GM12878 (cell line): ENCODE results near the gene RTCA. TPM values are rescaled to one million over a fixed set of nuclear protein-coding genes. Genes with fewer than 3 reads are reported as not detected.

ENCODE experiments used
- ATAC-seq: fragments of 200-7000 bp; cut with Tn5 transposase; 3 replicates; pipeline ENCODE4 v1.9.1; 2020; ENCODE audit warnings: mild to moderate bottlenecking, moderate library complexity
- BruUV-seq: library from RNA; stranded (reverse); fragments of 400-500 nt; replicated peaks from 2 replicates; lab custom pipeline; 2021; lab: Mats Ljungman, UMichigan
- CTCF ChIA-PET: fragments of 300-600 bp; sonication (Branson Sonifier 250); formaldehyde crosslinking; extraction: SDS; loops from one replicate; lab custom pipeline; 2021; ENCODE audit warnings: inconsistent platforms; lab: Yijun Ruan, JAX
- POLR2A ChIA-PET: fragments of 350-600 bp; formaldehyde crosslinking; extraction: SDS; loops from one replicate; lab custom pipeline; 2021; ENCODE audit warnings: inconsistent platforms; lab: Charles Lee
- RAD21 ChIA-PET: fragments of 300-600 bp; sonication (Branson Sonifier 250); formaldehyde crosslinking; loops from one replicate; lab custom pipeline; 2023; ENCODE audit warnings: antibody characterized with exemption; ENCODE audit not compliant: unreplicated experiment; lab: Charles Lee
- SMC1A ChIA-PET: fragments of 300-600 bp; sonication (Branson Sonifier 250); formaldehyde crosslinking; loops from one replicate; lab custom pipeline; 2023; ENCODE audit not compliant: unreplicated experiment, uncharacterized antibody; lab: Charles Lee
- DNase-seq: peaks from one replicate; pipeline ENCODE4 v3.0.0-alpha.2; 2011; ENCODE audit warnings: low read depth, low spot score
- FAIRE-seq: peaks from 3 replicates; lab custom pipeline; 2011; peaks lifted over from hg19 to GRCh38; lab: Jason Lieb, UNC
- H2AFZ ChIP-seq: 2 replicates; pipeline ENCODE4 v1.6.0; 2011; ENCODE audit warnings: low read depth, low read length, control low read depth; ENCODE audit not compliant: control insufficient read depth
- H3K27ac ChIP-seq: 2 replicates; pipeline ENCODE4 v1.5.1; 2011; ENCODE audit warnings: control low read depth; ENCODE audit not compliant: control insufficient read depth, insufficient read depth
- H3K27me3 ChIP-seq, 2 experiments: replicated peaks in 1 of 2; 2 replicates each; pipeline versions ENCODE4 v1.6.0 to v1.6.1; 2011; ENCODE audit warnings: low read length in 1 of 2; ENCODE audit not compliant: control insufficient read depth in 2 of 2, insufficient read depth in 2 of 2
- H3K36me3 ChIP-seq, 2 experiments: 2 replicates each; pipeline ENCODE4 v1.5.1; 2011; ENCODE audit warnings: low read length in 1 of 2; ENCODE audit not compliant: control insufficient read depth in 2 of 2, insufficient read depth in 2 of 2
- H3K4me1 ChIP-seq: 2 replicates; pipeline ENCODE4 v1.6.1; 2011; ENCODE audit warnings: mild to moderate bottlenecking, low read length, moderate library complexity, mixed read lengths; ENCODE audit not compliant: control insufficient read depth, insufficient read depth
- H3K4me2 ChIP-seq: 2 replicates; pipeline ENCODE4 v1.6.0; 2011; ENCODE audit warnings: control low read depth; ENCODE audit not compliant: control insufficient read depth, insufficient read depth
- H3K4me3 ChIP-seq: fragments of 200-600 bp; sonication (generic); 2 replicates; pipeline ENCODE4 v1.5.1; 2016
- H3K79me2 ChIP-seq: 2 replicates; pipeline ENCODE4 v1.6.0; 2011; ENCODE audit warnings: low read length; ENCODE audit not compliant: control insufficient read depth, insufficient read depth
- H3K9ac ChIP-seq: 2 replicates; pipeline ENCODE4 v1.8.0; 2011; ENCODE audit warnings: low read length, control low read depth, mixed read lengths; ENCODE audit not compliant: control insufficient read depth, insufficient read depth
- H3K9me3 ChIP-seq: replicated peaks from 3 replicates; pipeline ENCODE4 v1.5.1; 2011; ENCODE audit warnings: mild to moderate bottlenecking, low read length; ENCODE audit not compliant: control insufficient read depth, insufficient read depth
- H4K20me1 ChIP-seq: 2 replicates; pipeline ENCODE4 v1.6.0; 2011; ENCODE audit not compliant: control insufficient read depth, insufficient read depth
- EGR1 ChIP-seq, 2 experiments: IDR thresholded peaks; 1 replicate in 1 of 2; 2 replicates in 1 of 2; pipeline ENCODE4 v1.6.1; 2011 to 2012; ENCODE audit warnings: low read depth in 2 of 2, low read length in 2 of 2, borderline replicate concordance in 1 of 2, mild to moderate bottlenecking in 1 of 2, moderate library complexity in 1 of 2
- ESRRA ChIP-seq: IDR thresholded peaks from 2 replicates; pipeline ENCODE4 v1.6.1; 2012; ENCODE audit warnings: mild to moderate bottlenecking, low read length, improper control_type of control experiment
- JUNB ChIP-seq: IDR thresholded peaks from 2 replicates; pipeline ENCODE4 v1.6.1; 2016; ENCODE audit warnings: antibody characterized with exemption, mild to moderate bottlenecking
- MEF2B ChIP-seq: fragments of 450-650 bp; IDR thresholded peaks from 2 replicates; pipeline ENCODE4 v1.6.1; 2018; ENCODE audit warnings: mild to moderate bottlenecking, moderate library complexity; ENCODE audit not compliant: partially characterized antibody, poor library complexity, severe bottlenecking
- MYB ChIP-seq: fragments of 150-350 bp; IDR thresholded peaks from 2 replicates; pipeline ENCODE4 v1.6.1; 2014; ENCODE audit warnings: mild to moderate bottlenecking, low read depth, low read length, borderline replicate concordance
- RCOR1 ChIP-seq: conservative IDR thresholded peaks from 2 replicates; pipeline ENCODE4 v1.6.1; 2012; ENCODE audit warnings: low read depth, low read length, improper control_type of control experiment
- TCF7 ChIP-seq: IDR thresholded peaks from 2 replicates; pipeline ENCODE4 v1.6.1; 2014; ENCODE audit warnings: antibody characterized with exemption, borderline replicate concordance
- WGBS: methylation state at CpG from one replicate; pipeline ENCODE4 v1.1.6; 2016; ENCODE audit warnings: low lambda C conversion rate; ENCODE audit not compliant: insufficient replicate concordance, insufficient coverage; ENCODE audit errors: missing lambda C conversion rate; 5-methylcytosine and 5-hydroxymethylcytosine counted together
- in situ Hi-C: fragments of 300-500 bp; cut with MboI; formaldehyde crosslinking; loops from 9 replicates; pipeline ENCODE4 v1.14.3; 2018; ENCODE audit warnings: mixed read lengths
- intact Hi-C: fragments of 100-400 bp; cut with micrococcal nuclease; formaldehyde crosslinking; loops from one replicate; pipeline ENCODE4 v1.14.2; 2022; ENCODE audit not compliant: unreplicated experiment
- polyA plus RNA-seq, 11 experiments: library from polyadenylated mRNA; depleted of rRNA in 4 of 11; unstranded in 6 of 11; stranded (reverse) in 5 of 11; fragments of >200 nt; fragmentation: Nextera tagmentation in 4 of 11; fragmentation: Illumina TruSeq in 1 of 11; extraction: Ambion mirVana in 4 of 11; extraction: Trizol in 1 of 11; gene quantifications; 1 replicate in 1 of 11; 2 replicates in 10 of 11; pipeline versions ENCODE4 v1.2.1 to v1.2.3, GENCODE V29; 2011 to 2016; ENCODE audit warnings: inconsistent platforms in 2 of 11, missing spikeins in 2 of 11, low read depth in 1 of 11
- total RNA-seq, 4 experiments: library from RNA; depleted of rRNA in 3 of 4; stranded (reverse); fragments of >200 nt in 3 of 4; fragmentation: Illumina TruSeq in 1 of 4; extraction: Trizol in 1 of 4; gene quantifications; 2 replicates each; pipeline versions ENCODE4 v1.2.1 to v1.2.3, GENCODE V29; 2013 to 2021
- TF ChIP-seq, protein P1 (sequence below): IDR thresholded peaks from 2 replicates; pipeline ENCODE4 v1.6.1; 2011; ENCODE audit warnings: borderline replicate concordance, low read depth, mild to moderate bottlenecking, moderate library complexity, mixed read lengths, low read length; ENCODE audit not compliant: insufficient read depth; ENCODE audit errors: extremely low read length

RTCA gene
- total and polyA plus RNA-seq, 10 of the 15 experiments (the other 5 are each of a cell fraction or from before 2014, with no cell fraction given), result 10.3 to 63.5 (median 37.3) TPM

DNA sequence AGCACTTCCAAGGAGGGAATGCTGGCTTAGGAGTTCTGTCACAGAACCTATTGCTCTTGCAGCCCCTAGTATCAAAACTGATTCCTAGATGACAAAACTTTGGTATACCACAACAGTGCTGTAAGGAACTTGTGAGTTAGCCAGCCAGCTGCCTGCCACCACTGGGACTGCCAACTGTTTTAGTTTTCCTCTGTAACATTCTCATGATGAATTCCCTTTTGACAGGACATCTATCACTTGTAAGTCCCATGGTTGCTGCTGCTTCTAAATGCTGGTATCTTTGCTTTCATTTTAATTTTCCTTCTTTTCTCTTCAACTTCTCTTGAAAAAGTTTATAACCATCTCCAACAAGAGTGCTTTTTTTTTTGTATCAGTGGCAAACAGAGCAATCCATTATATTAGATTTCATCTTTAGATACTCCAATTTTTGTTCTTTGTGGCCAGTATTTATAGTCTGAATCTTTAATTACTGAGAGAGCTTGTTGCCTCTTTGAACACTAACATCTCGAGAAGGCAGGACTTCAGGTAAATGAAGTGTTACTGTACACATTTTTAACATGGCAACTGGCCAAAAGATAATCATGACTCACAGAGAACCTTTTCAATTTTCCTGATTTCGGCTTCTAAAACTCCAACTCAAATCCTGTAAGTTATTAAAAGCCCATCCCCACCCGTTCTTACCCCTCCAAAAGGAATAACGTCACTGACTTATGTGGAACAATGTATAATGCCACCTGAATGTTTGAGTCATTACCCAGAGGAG lies 36.2 kb upstream of the RTCA start:
- 100% methylated on average over 4 of the region's 4 CpGs for WGBS
- Histone ChIP-seq H3K9ac (no peak overlapping the region), H3K79me2 (no peaks in the 10 kb centered on the region), H3K4me2 (no peak overlapping the region), H3K27me3 (no peaks in the 10 kb centered on the region), H4K20me1 (no peaks in the 10 kb centered on the region), H3K9me3 (no peaks in the 10 kb centered on the region), H3K36me3 (peaks cover 0 to 14% of the 10 kb centered on the region in 2 experiments), H3K4me3 (no peak overlapping the region), H2AFZ (no peak overlapping the region), H3K4me1 (no peaks in the 10 kb centered on the region), H3K27ac (no peak overlapping the region)
- in situ Hi-C loops, result no loop called here
- POLR2A ChIA-PET, result no interaction called here
- RAD21 ChIA-PET, result no interaction called here
- TSS peak; percentile 42 for BruUV-seq
- no peak for DNase-seq
- no peak for ATAC-seq
- intact Hi-C loops, result no loop called here
- CTCF ChIA-PET, result no interaction called here
- SMC1A ChIA-PET, result no interaction called here
- FAIRE-seq, result no peak
- TF ChIP-seq EGR1 (IDR thresholded peaks at IDR 0.05; ENCODE audit: borderline replicate concordance in 1 of 2, low read depth in 2 of 2, low read length in 2 of 2) (no peak), ESRRA (no peak), RCOR1 (no peak)

DNA sequence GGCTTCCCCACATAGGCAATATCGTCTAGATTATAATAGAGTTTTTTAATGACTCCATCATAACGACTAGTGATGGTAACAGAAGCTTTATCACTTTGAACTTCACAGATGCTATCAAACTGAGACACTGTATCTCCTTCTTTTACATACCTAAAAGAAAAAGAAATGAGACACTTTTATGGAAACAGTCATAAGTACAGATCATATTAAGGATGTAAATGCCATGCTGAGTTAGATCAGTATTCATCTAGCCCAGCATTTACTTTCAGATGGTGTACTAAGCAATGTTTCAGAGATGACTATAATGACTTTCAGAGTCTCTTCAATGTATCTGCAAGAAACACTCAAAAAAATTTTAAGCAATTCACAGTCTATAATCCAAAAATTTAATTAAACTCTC lies 35.3 kb upstream of the RTCA start:
- ChIA-PET CTCF (no interaction called here), RAD21 (no interaction called here), POLR2A (no interaction called here), SMC1A (interaction anchor here (0.7 kb wide), 1 partner anchor 233 kb away, joined by 3 read pairs; no protein-coding TSS in a partner anchor)
- ATAC-seq (no peak), DNase-seq (no peak), FAIRE-seq (no peak)
- no TSS peak for BruUV-seq
- in situ Hi-C loops, result no loop called here
- Histone ChIP-seq H3K79me2 (no peaks in the 10 kb centered on the region), H3K9me3 (no peaks in the 10 kb centered on the region), H3K4me1 (no peaks in the 10 kb centered on the region), H4K20me1 (no peaks in the 10 kb centered on the region), H3K27me3 (no peaks in the 10 kb centered on the region), H3K4me2 (no peak overlapping the region), H2AFZ (no peak overlapping the region), H3K9ac (no peak overlapping the region), H3K36me3 (peaks cover 0 to 14% of the 10 kb centered on the region in 2 experiments), H3K4me3 (no peak overlapping the region), H3K27ac (no peak overlapping the region)
- 6% methylated on average over 2 of the region's 2 CpGs for WGBS
- intact Hi-C loops, result no loop called here
- TF ChIP-seq JUNB (peak; percentile 16; the same call in 1 of the 2 replicates), MYB (no peak), MEF2B (no peak), TCF7 (0 out of 2 replicates have a peak, but pooled peaks have one; percentile 1)
- TF ChIP-seq, protein P1, sequence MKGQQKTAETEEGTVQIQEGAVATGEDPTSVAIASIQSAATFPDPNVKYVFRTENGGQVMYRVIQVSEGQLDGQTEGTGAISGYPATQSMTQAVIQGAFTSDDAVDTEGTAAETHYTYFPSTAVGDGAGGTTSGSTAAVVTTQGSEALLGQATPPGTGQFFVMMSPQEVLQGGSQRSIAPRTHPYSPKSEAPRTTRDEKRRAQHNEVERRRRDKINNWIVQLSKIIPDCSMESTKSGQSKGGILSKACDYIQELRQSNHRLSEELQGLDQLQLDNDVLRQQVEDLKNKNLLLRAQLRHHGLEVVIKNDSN, result no peak
